Prostate gland (tissue), 2 donors: ENCODE measurements around the gene AASDHPPT. TPM values are rescaled to one million over a fixed set of nuclear protein-coding genes. Genes with fewer than 3 reads are reported as not detected.

Experiments
- DNase-seq: peaks from one replicate; pipeline ENCODE4 v3.0.0-alpha.2; 2019; ENCODE audit warnings: low spot score
- H3K27ac ChIP-seq, 2 donors: fragments of 200-600 bp; sonication (generic); 2 replicates each; pipeline ENCODE4 v1.5.1; 2017 to 2019
- H3K27me3 ChIP-seq: fragments of 200-600 bp; sonication (generic); replicated peaks from 2 replicates; pipeline ENCODE4 v1.5.1; 2019; ENCODE audit not compliant: insufficient read depth
- H3K36me3 ChIP-seq, 2 donors: fragments of 200-600 bp; sonication (generic); 1 replicate in 1 of 2; 2 replicates in 1 of 2; pipeline versions ENCODE4 v1.5.1 to v1.8.1; 2017 to 2019
- H3K4me1 ChIP-seq: fragments of 200-600 bp; sonication (generic); replicated peaks from 2 replicates; pipeline ENCODE4 v1.5.1; 2019
- H3K4me3 ChIP-seq, 2 donors: fragments of 200-600 bp; sonication (generic); 2 replicates each; pipeline ENCODE4 v1.5.1; 2017 to 2019
- H3K9me3 ChIP-seq: fragments of 200-600 bp; sonication (generic); 2 replicates; pipeline ENCODE4 v1.5.1; 2017
- POLR2A ChIP-seq: fragments of 450-650 bp; IDR thresholded peaks from one replicate; pipeline ENCODE4 v1.6.1; 2016; ENCODE audit warnings: antibody characterized with exemption, mild to moderate bottlenecking
- POLR2AphosphoS5 ChIP-seq: sonication (generic); formaldehyde crosslinking; IDR thresholded peaks from one replicate; pipeline ENCODE4 v1.6.1; 2017; ENCODE audit warnings: antibody characterized with exemption
- WGBS: methylation state at CpG from one replicate; pipeline ENCODE4 v1.1.5; 2018; 5-methylcytosine and 5-hydroxymethylcytosine counted together
- intact Hi-C: fragments of 100-400 bp; cut with DNase I; formaldehyde crosslinking; loops from one replicate; pipeline ENCODE4 v1.14.2; 2022
- total RNA-seq, 2 donors: library from RNA; depleted of rRNA; stranded (reverse); fragments of >200 nt; gene quantifications; one replicate each; pipeline ENCODE4 v1.1.0, GENCODE V29; 2016
- TF ChIP-seq, protein P1 (sequence below), 4 experiments: fragments of 200-600 bp in 2 of 4; fragments of 450-650 bp in 2 of 4; sonication (generic) in 2 of 4; IDR thresholded peaks; 1 replicate in 3 of 4; 2 replicates in 1 of 4; pipeline ENCODE4 v1.5.1; 2016 to 2019; ENCODE audit warnings: antibody characterized with exemption in 4 of 4, mild to moderate bottlenecking in 2 of 4, moderate library complexity in 2 of 4

AASDHPPT gene
- total RNA-seq, 2 donors from 2014 or later, result 37.2 to 37.8 TPM

DNA sequence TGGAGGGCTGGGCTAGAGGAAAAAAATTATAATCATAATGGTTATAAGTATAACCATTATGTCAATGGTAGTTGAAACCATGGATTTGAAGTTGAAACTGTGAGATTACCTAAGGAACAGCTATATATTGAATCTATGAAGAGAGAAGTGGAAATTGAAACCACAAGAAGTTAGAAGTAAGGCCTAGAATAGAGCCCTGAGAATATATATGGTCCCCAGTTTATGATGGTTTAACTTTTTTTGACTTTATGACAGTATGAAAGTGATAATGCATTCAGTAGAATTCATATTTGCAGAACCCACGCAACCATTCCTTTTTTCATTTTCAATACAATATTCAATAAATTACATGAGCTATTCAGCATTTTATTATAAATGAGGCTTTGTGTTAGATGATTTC is 15.0 kb downstream of the AASDHPPT start:
- DNase-seq, result no peak
- intact Hi-C loops, result no loop called here
- 94% methylated on average over 1 of the region's 1 CpG for WGBS

DNA sequence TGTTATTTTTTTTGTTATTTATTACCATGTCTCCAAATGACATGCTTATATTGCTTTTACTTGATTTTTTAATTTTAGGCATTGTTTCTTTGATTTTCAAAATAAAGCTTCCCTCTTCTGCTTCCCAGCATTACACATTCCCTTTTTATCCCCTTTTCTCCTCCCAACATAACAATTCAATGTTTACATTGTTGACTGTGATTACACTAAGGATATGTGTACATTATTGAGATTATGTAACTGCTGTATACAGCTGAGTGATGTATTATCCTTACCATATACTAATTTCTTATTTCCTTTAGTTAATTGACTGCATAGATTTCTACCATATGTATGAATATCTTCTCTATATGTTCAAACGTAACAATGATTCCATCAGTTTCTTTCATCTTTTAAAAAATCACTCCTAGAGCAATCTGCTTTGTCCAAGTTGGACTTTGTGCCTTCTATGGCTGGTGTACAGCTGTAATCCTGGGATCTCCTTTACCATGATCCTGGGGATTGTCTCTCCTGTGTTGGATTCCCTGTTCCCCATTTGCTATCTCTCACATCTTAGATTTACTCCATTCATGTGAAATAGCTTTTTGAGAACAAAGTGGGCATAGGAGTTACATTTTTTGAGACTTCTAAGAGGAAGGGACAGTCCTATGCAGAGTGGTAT is 21.6 kb downstream of the AASDHPPT start:
- intact Hi-C loops, result no loop called here
- Histone ChIP-seq H3K27me3 (no peaks in the 10 kb centered on the region), H3K9me3 (no peaks in the 10 kb centered on the region), H3K4me1 (no peaks in the 10 kb centered on the region), H3K36me3 (no peaks in the 10 kb centered on the region), H3K27ac (no peak overlapping the region), H3K4me3 (no peak overlapping the region)
- DNase-seq, result no peak
- TF ChIP-seq, protein P1, sequence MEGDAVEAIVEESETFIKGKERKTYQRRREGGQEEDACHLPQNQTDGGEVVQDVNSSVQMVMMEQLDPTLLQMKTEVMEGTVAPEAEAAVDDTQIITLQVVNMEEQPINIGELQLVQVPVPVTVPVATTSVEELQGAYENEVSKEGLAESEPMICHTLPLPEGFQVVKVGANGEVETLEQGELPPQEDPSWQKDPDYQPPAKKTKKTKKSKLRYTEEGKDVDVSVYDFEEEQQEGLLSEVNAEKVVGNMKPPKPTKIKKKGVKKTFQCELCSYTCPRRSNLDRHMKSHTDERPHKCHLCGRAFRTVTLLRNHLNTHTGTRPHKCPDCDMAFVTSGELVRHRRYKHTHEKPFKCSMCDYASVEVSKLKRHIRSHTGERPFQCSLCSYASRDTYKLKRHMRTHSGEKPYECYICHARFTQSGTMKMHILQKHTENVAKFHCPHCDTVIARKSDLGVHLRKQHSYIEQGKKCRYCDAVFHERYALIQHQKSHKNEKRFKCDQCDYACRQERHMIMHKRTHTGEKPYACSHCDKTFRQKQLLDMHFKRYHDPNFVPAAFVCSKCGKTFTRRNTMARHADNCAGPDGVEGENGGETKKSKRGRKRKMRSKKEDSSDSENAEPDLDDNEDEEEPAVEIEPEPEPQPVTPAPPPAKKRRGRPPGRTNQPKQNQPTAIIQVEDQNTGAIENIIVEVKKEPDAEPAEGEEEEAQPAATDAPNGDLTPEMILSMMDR (IDR thresholded peaks at IDR 0.05), result no peak
- no peak for TF ChIP-seq POLR2AphosphoS5
- TF ChIP-seq POLR2A, result no peak
- WGBS, result 91% methylated on average over 1 of the region's 1 CpG

More for the DNA sequence above, 15.0 kb downstream of the AASDHPPT start:
- Histone ChIP-seq H3K4me3 (no peak overlapping the region), H3K9me3 (no peaks in the 10 kb centered on the region), H3K27ac (no peak overlapping the region), H3K36me3 (peaks cover 0 to 6% of the 10 kb centered on the region in 2 donors), H3K27me3 (no peaks in the 10 kb centered on the region), H3K4me1 (no peaks in the 10 kb centered on the region)
- TF ChIP-seq, protein P1 (IDR thresholded peaks at IDR 0.05), result no peak
- TF ChIP-seq POLR2AphosphoS5 (no peak), POLR2A (no peak)

DNA sequence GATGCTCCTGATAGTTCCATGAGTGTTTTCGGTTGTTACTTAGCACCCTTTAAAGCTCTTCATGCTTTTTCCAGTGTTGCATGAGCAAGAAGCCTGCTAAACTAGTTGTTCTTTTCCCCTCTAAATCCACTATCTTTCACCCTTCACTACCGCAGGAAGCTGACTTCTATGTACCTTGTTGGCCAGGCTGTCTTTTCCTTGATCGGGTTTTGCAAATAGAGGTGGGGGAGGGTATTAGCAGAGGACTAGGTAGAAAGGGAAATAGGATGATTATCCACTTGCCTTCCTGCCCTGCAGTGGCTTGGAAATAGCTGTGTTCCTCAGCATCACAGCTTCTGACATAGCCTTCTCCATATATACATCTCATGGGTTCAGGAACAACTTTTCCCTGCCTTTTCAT is 23.9 kb downstream of the AASDHPPT start:
- intact Hi-C loops, result no loop called here
- 65% methylated on average over 3 of the region's 3 CpGs for WGBS
- Histone ChIP-seq H3K27ac (no peak overlapping the region), H3K27me3 (no peaks in the 10 kb centered on the region), H3K4me1 (no peaks in the 10 kb centered on the region), H3K4me3 (no peak overlapping the region), H3K9me3 (no peaks in the 10 kb centered on the region), H3K36me3 (no peaks in the 10 kb centered on the region)
- TF ChIP-seq, protein P1 (IDR thresholded peaks at IDR 0.05), result no peak
- TF ChIP-seq POLR2A (no peak), POLR2AphosphoS5 (no peak)
- DNase-seq, result no peak

DNA sequence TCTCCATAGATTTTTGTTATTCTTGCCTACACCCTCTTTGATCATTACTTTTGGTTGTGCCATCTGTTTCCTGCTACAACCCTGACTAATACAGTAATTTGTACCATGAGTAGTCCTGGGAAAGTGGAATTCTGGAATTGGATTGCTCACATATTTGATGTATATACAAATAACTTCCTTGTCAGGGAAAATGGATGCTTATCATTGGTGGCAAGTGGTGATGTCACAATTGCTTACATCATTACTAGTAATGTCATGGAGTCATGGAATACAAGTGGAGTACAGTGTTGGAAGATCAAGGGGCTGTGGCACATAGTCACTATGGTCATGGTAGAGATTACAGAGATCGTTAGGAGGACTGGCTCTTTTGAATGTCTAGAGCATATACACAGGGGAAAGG is 24.4 kb downstream of the AASDHPPT start:
- 94% methylated on average over 1 of the region's 1 CpG for WGBS
- TF ChIP-seq, protein P1 (IDR thresholded peaks at IDR 0.05), result no peak
- TF ChIP-seq POLR2A, result no peak
- TF ChIP-seq POLR2AphosphoS5, result no peak
- Histone ChIP-seq H3K36me3 (no peaks in the 10 kb centered on the region), H3K4me1 (no peaks in the 10 kb centered on the region), H3K4me3 (no peak overlapping the region), H3K9me3 (no peaks in the 10 kb centered on the region), H3K27ac (no peak overlapping the region), H3K27me3 (no peaks in the 10 kb centered on the region)
- DNase-seq, result no peak
- intact Hi-C loops, result no loop called here

DNA sequence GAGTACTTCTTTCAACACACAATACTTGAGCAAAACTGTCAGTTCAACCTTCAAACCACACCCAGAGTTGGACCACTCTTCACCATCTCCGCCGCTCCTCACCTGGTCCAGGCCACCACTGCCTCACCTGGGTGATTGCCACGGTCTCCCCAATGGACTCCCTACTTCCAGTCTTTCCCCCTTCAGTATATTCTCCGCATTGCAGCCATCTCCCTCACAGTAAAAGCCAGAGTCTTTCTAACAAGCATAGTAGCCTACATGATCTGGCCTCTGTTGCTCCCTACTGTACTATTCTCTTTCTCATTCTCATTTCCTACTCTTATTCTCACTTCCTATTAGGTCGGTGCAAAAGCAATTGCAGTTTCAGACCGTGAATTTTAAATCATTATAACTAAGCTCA is 28.5 kb downstream of the AASDHPPT start:
- no peaks in the 10 kb centered on the region for H3K9me3 ChIP-seq
- no peak overlapping the region for H3K27ac ChIP-seq
- no peaks in the 10 kb centered on the region for H3K36me3 ChIP-seq
- no peaks in the 10 kb centered on the region for H3K4me1 ChIP-seq
- TF ChIP-seq POLR2A (no peak), POLR2AphosphoS5 (no peak)
- TF ChIP-seq, protein P1 (IDR thresholded peaks at IDR 0.05), result no peak
- intact Hi-C loops, result no loop called here
- WGBS, result 93% methylated on average over 6 of the region's 6 CpGs
- no peak overlapping the region for H3K4me3 ChIP-seq
- no peak for DNase-seq
- no peaks in the 10 kb centered on the region for H3K27me3 ChIP-seq
